ENCODE results near the gene KRT6C.

Gene KRT6C

GRCh38 chr12:52434081-52434733, 39.4 kb downstream of the KRT6C start, which contains the start of gene KRT75:
TSS of gene KRT75 (minus strand) at chr12:52434371. CDS start at chr12:52434304, 67 bp downstream.
- DNase-seq = no peak

GRCh38 chr12:52433501-52434080, 40.0 kb downstream of the KRT6C start:
- DNase-seq = no peak

- DNase-seq = no peak
Observed at GRCh38 chr12:52432559-52433207, 40.9 kb downstream of the KRT6C start.

GRCh38 chr12:52428121-52428520, 45.5 kb downstream of the KRT6C start:
- DNase-seq = no peak

GRCh38 chr12:52427083-52427482, 46.5 kb downstream of the KRT6C start:
- DNase-seq = no peak

- no peak for DNase-seq
Observed at GRCh38 chr12:52426034-52426433, 47.6 kb downstream of the KRT6C start.

- no peak for DNase-seq
Observed at GRCh38 chr12:52425466-52425865, 48.1 kb downstream of the KRT6C start.

- DNase-seq = no peak
Observed at GRCh38 chr12:52423661-52424500, 49.7 kb downstream of the KRT6C start.

GRCh38 chr12:52423035-52423434, 50.6 kb downstream of the KRT6C start:
- DNase-seq = no peak

- no peak for DNase-seq
Observed at GRCh38 chr12:52419656-52420055, 53.9 kb downstream of the KRT6C start.

- no peak for DNase-seq
Observed at GRCh38 chr12:52418576-52419110, 55.0 kb downstream of the KRT6C start.
